SK-N-SH (cell line): ENCODE results near the gene GPLD1. TPM values are rescaled to one million over a fixed set of nuclear protein-coding genes. Genes with fewer than 3 reads are reported as not detected.

Experiments
- CTCF ChIA-PET: fragments of 300-600, 350-600 bp; formaldehyde crosslinking; extraction: SDS; loops from one replicate; lab custom pipeline; 2021; lab: Yijun Ruan, JAX
- POLR2A ChIA-PET: fragments of 350-600 bp; sonication (Branson Sonifier 250); formaldehyde crosslinking; extraction: SDS; loops from one replicate; lab custom pipeline; 2020; ENCODE audit warnings: antibody characterized with exemption, inconsistent platforms; lab: Yijun Ruan, JAX
- DNase-seq: peaks from one replicate; pipeline ENCODE4 v3.0.0; 2012
- H2AFZ ChIP-seq: fragments of 200-600 bp; sonication (generic); 2 replicates; pipeline ENCODE4 v1.8.1; 2016; ENCODE audit warnings: antibody characterized with exemption, mild to moderate bottlenecking, low read depth
- H3F3A ChIP-seq: fragments of 200-600 bp; sonication (generic); replicated peaks from 2 replicates; pipeline ENCODE3; 2016; ENCODE audit warnings: antibody characterized with exemption, mild to moderate bottlenecking; ENCODE audit not compliant: insufficient read depth
- H3K27ac ChIP-seq, 2 experiments: fragments of 200-500 bp in 1 of 2; fragments of 200-600 bp in 1 of 2; sonication (Bioruptor generic) in 1 of 2; sonication (generic), shearing (Covaris generic) in 1 of 2; 2 replicates each; pipeline versions ENCODE4 v1.5.1 to v1.6.1; 2014 to 2016; ENCODE audit warnings: low read depth in 2 of 2, inconsistent platforms in 1 of 2, low read length in 1 of 2, mild to moderate bottlenecking in 1 of 2, mixed read lengths in 1 of 2
- H3K27me3 ChIP-seq: fragments of 200-600 bp; sonication (generic), shearing (Covaris generic); 2 replicates; pipeline ENCODE4 v1.6.1; 2016; ENCODE audit warnings: mixed run types; ENCODE audit not compliant: insufficient read depth
- H3K36me3 ChIP-seq, 2 experiments: fragments of 200-500 bp in 1 of 2; fragments of 200-600 bp in 1 of 2; sonication (Bioruptor generic) in 1 of 2; sonication (generic) in 1 of 2; replicated peaks in 1 of 2; 2 replicates each; pipeline versions ENCODE3 to v1.5.1; 2014 to 2016; ENCODE audit warnings: low read length in 1 of 2, mild to moderate bottlenecking in 1 of 2; ENCODE audit not compliant: insufficient read depth in 2 of 2, control insufficient read depth in 1 of 2
- H3K4me1 ChIP-seq, 2 experiments: fragments of 200-500 bp in 1 of 2; fragments of 200-600 bp in 1 of 2; sonication (Bioruptor generic) in 1 of 2; sonication (generic), shearing (Covaris generic) in 1 of 2; 2 replicates each; pipeline versions ENCODE4 v1.5.1 to v1.6.1; 2014 to 2016; ENCODE audit warnings: low read depth in 1 of 2, low read length in 1 of 2, mixed run types in 1 of 2; ENCODE audit not compliant: insufficient read depth in 2 of 2, control insufficient read depth in 1 of 2
- H3K4me2 ChIP-seq: fragments of 200-600 bp; sonication (generic), shearing (Covaris generic); 2 replicates; pipeline ENCODE4 v1.6.1; 2017; ENCODE audit warnings: mixed run types
- H3K4me3 ChIP-seq, 2 experiments: fragments of 200-500 bp in 1 of 2; fragments of 200-600 bp in 1 of 2; sonication (Bioruptor generic) in 1 of 2; sonication (generic), shearing (Covaris generic) in 1 of 2; 2 replicates each; pipeline versions ENCODE4 v1.5.1 to v1.8.1; 2014 to 2016; ENCODE audit warnings: low read depth in 2 of 2, inconsistent platforms in 1 of 2, low read length in 1 of 2, mild to moderate bottlenecking in 1 of 2, mixed read lengths in 1 of 2, moderate library complexity in 1 of 2
- H3K79me2 ChIP-seq: fragments of 200-600 bp; sonication (generic); 2 replicates; pipeline ENCODE4 v1.8.1; 2017; ENCODE audit warnings: mild to moderate bottlenecking; ENCODE audit not compliant: insufficient read depth
- H3K9ac ChIP-seq: fragments of 200-600 bp; sonication (generic); 2 replicates; pipeline ENCODE4 v1.6.1; 2017; ENCODE audit warnings: mixed run types
- H3K9me2 ChIP-seq: fragments of 200-600 bp; sonication (generic); 2 replicates; pipeline ENCODE4 v1.6.1; 2017; ENCODE audit warnings: mixed run types
- H3K9me3 ChIP-seq: fragments of 200-600 bp; sonication (generic); 2 replicates; pipeline ENCODE4 v1.6.1; 2017; ENCODE audit warnings: mixed run types, mild to moderate bottlenecking, moderate library complexity
- H4K20me1 ChIP-seq: fragments of 200-600 bp; sonication (generic); 2 replicates; pipeline ENCODE4 v1.6.1; 2017; ENCODE audit warnings: mild to moderate bottlenecking, mixed run types; ENCODE audit not compliant: insufficient read depth
- CTCF ChIP-seq: fragments of 200-600 bp; sonication (generic); IDR thresholded peaks from 2 replicates; pipeline ENCODE4 v1.6.1; 2017; ENCODE audit warnings: antibody characterized with exemption, mild to moderate bottlenecking, moderate library complexity
- ELF1 ChIP-seq: IDR thresholded peaks from 2 replicates; pipeline ENCODE4 v1.4.0; 2012
- FOSL2 ChIP-seq: IDR thresholded peaks from 2 replicates; pipeline ENCODE4 v1.4.0; 2012; ENCODE audit warnings: low read depth, mild to moderate bottlenecking, moderate library complexity, borderline replicate concordance
- MEF2A ChIP-seq: IDR thresholded peaks from 2 replicates; pipeline ENCODE4 v1.4.0; 2012; ENCODE audit warnings: low read depth, borderline replicate concordance
- NRF1 ChIP-seq: IDR thresholded peaks from 2 replicates; pipeline ENCODE4 v1.6.1; 2012; ENCODE audit warnings: low read depth, mild to moderate bottlenecking, low read length
- PBX3 ChIP-seq: IDR thresholded peaks from 2 replicates; pipeline ENCODE4; 2012
- RAD21 ChIP-seq: IDR thresholded peaks from 2 replicates; pipeline ENCODE4 v1.6.1; 2012; ENCODE audit warnings: mild to moderate bottlenecking, low read length
- RCOR1 ChIP-seq: fragments of 150-350 bp; IDR thresholded peaks from 2 replicates; pipeline ENCODE4 v1.6.1; 2017; ENCODE audit warnings: antibody characterized with exemption, low read length
- REST ChIP-seq: IDR thresholded peaks from 2 replicates; pipeline ENCODE4 v1.6.1; 2012; ENCODE audit warnings: mild to moderate bottlenecking, low read depth, low read length, moderate library complexity
- TEAD4 ChIP-seq: IDR thresholded peaks from 2 replicates; pipeline ENCODE4 v1.4.0; 2012; ENCODE audit warnings: mild to moderate bottlenecking, borderline replicate concordance; ENCODE audit not compliant: insufficient read depth
- USF1 ChIP-seq: IDR thresholded peaks from 2 replicates; pipeline ENCODE4 v1.4.0; 2012; ENCODE audit warnings: low read depth, borderline replicate concordance
- ZBTB33 ChIP-seq: IDR thresholded peaks from 2 replicates; pipeline ENCODE4 v1.4.0; 2012; ENCODE audit warnings: low read depth, borderline replicate concordance
- WGBS: methylation state at CpG from one replicate; pipeline ENCODE4 v1.1.6; 2017; ENCODE audit warnings: low lambda C conversion rate; 5-methylcytosine and 5-hydroxymethylcytosine counted together
- polyA plus RNA-seq, 3 experiments: library from polyadenylated mRNA; depleted of rRNA; stranded (reverse); fragments of >200 nt; gene quantifications; 2 replicates each; pipeline ENCODE4 v1.2.3, GENCODE V29; 2012

GPLD1 gene
- polyA plus RNA-seq, 1 of the 3 experiments (the other 2 are of a cell fraction) = 0.94 TPM

GRCh38 chr6:24501914-24502313 lies 12.5 kb upstream of the GPLD1 start:
- Histone ChIP-seq H3K9me2 (no peaks in the 10 kb centered on the region), H3K79me2 (no peaks in the 10 kb centered on the region), H2AFZ (no peak overlapping the region), H3K4me1 (peaks cover 0 to 6% of the 10 kb centered on the region in 2 experiments; a peak in 1 of 4 replicates), H3K36me3 (no peaks in the 10 kb centered on the region), H3K27ac (no peak overlapping the region), H3K4me3 (no peak overlapping the region), H4K20me1 (no peaks in the 10 kb centered on the region)
- CTCF ChIA-PET = interaction anchor here (1.4 kb wide), 1 partner anchor 218 kb away, joined by 3 read pairs; no protein-coding TSS in a partner anchor
- DNase-seq = no peak
- no peak for TF ChIP-seq RAD21
- TF ChIP-seq, all 33 proteins: peak for 0
- no peaks in the 10 kb centered on the region for H3F3A ChIP-seq
- POLR2A ChIA-PET = no interaction called here
- H3K9me3 ChIP-seq = no peaks in the 10 kb centered on the region
- no peak overlapping the region for H3K4me2 ChIP-seq
- no peak overlapping the region for H3K9ac ChIP-seq
- H3K27me3 ChIP-seq = no peaks in the 10 kb centered on the region

GRCh38 chr6:24501374-24501773 lies 12.0 kb upstream of the GPLD1 start:
- no peak overlapping the region for H2AFZ ChIP-seq
- H3K4me2 ChIP-seq = no peak overlapping the region
- H3K9me2 ChIP-seq = no peaks in the 10 kb centered on the region
- peaks cover 0 to 6% of the 10 kb centered on the region in 2 experiments; a peak in 1 of 4 replicates for H3K4me1 ChIP-seq
- no peaks in the 10 kb centered on the region for H3F3A ChIP-seq
- TF ChIP-seq NRF1 (no peak), RAD21 (no peak), PBX3 (no peak), RCOR1 (no peak), CTCF (no peak), REST (no peak), ELF1 (no peak), FOSL2 (no peak), ZBTB33 (no peak), USF1 (no peak), TEAD4 (no peak), MEF2A (no peak)
- TF ChIP-seq, all 33 proteins: peak for 0
- no peaks in the 10 kb centered on the region for H3K27me3 ChIP-seq
- H3K4me3 ChIP-seq = no peak overlapping the region
- no peaks in the 10 kb centered on the region for H4K20me1 ChIP-seq
- H3K27ac ChIP-seq = no peak overlapping the region
- 66% methylated on average over 2 of the region's 2 CpGs for WGBS
- H3K9ac ChIP-seq = no peak overlapping the region
- H3K9me3 ChIP-seq = no peaks in the 10 kb centered on the region
- ChIA-PET POLR2A (no interaction called here), CTCF (interaction anchor here (0.7 to 1.4 kb wide), 3 partner anchors 48 to 699 kb away, joined by 3 read pairs; no protein-coding TSS in a partner anchor)
- no peak for DNase-seq
- no peaks in the 10 kb centered on the region for H3K79me2 ChIP-seq
- H3K36me3 ChIP-seq = no peaks in the 10 kb centered on the region
